NCI-H1436 treated with DMSO at 0.1 percent for 48 hours (cell line): ENCODE data around the gene GPR35.

Source experiments
- DNase-seq: peaks from one replicate; lab custom pipeline; 2025; lab: John Stamatoyannopoulos, UW

The GPR35 gene

DNA sequence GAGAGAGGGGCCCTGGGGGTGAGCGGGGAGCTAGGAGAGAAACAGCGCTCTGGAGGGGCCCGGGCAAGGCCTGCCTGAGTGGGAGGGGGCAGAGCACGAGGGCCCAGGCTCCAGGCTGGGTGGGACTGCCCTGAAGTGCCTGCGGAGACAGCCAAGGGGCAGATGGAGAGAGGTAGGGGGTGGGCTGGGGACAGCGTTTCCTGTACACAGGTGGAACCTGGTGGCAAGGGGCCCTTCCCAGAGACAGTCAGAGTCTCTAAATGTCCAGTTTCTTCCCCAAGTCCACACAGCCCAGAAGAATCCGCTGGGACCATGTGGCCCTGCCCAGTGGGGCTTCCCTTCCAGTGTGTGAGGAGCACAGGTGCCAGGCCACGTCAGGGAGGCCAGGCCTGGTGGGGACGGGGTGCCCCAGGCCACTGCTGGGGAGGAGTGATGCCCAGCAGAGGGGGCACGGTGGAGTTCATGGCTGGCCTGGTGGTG, 1.7 kb upstream of the GPR35 start:
- DNase-seq = no peak

DNA sequence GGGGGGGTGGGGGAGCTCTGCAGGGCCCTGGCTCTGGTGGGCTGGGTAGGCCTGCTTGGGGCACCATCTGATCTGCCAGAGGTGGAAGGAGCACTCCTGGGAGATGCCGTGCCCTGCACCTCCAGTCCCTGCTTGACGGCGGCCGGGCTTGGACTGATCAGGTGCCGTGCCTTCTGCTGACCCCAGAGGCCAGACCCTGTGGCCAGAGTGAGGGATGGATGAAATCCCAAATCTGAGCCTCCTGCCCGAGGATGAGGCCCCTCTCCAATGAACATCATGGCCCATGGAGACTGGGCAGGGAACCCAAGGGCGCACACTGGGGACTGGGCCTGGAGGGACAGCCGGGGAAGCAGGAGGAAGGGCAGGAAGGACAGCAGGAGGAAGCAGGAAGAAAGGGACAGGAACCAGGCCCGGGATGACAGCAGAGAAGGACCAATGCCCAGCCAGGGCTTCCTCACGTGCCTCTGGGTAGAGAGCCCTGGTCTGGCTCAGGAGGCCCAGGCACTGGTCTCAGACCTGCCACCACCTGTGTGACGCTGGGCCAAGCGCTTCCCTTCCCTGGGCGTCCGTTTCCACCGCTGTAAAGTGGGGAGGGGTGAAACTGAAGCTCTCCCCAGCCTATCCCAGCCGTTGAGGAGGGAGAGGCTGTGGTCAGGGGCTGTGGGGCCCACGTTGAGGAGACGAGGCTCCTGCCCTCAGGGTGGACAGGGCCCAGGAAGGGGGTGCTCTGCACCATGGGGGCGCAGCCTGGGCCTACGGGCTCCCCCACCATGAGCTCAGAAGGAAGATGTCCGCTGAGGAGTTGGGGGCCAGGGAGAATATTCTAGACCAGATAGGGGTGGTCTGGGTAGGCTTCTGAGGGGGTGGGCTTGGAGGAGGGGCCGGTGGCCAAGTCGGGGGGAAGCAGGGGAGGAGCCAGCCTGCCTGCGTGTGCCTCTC, 1.0 kb upstream of the GPR35 start:
- no peak for DNase-seq

DNA sequence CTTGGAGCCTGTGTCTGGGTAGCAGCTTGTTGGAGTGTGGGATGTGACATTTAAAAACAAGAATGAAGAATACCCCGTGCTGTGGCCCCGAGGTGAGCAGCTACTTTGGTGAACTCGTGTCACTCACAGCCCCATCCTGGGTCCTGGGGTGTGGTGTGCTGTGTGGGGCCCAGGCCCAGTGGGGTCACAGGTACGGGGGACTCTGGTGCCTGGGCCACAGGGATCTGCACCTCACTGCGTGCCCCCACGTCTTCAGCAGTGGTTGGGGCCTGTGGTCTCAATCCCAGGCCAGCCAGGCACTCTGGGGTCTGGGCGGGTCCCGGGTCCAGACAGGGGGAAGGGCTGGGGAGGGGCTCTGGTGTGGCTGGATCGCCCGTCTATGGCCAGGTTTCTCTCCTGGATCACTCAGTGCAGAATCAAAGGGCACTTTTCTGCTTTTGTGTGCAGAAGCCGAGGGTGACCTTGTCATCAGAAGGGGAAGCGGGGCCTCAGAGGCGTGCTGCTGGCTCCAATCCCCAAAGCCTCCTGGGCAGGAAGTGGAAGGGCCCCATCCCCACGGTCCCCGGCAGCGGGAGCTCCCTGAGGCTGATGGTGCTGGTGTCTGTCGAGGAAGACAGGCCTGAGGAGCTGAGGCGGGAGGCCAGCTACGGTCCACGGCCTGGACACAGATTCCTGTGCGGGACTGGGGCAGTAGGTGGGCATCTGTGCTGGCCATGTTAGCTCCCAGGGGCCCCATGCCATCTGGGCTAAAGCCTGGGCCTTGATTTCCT, 1.4 kb downstream of the GPR35 start:
- no peak for DNase-seq

DNA sequence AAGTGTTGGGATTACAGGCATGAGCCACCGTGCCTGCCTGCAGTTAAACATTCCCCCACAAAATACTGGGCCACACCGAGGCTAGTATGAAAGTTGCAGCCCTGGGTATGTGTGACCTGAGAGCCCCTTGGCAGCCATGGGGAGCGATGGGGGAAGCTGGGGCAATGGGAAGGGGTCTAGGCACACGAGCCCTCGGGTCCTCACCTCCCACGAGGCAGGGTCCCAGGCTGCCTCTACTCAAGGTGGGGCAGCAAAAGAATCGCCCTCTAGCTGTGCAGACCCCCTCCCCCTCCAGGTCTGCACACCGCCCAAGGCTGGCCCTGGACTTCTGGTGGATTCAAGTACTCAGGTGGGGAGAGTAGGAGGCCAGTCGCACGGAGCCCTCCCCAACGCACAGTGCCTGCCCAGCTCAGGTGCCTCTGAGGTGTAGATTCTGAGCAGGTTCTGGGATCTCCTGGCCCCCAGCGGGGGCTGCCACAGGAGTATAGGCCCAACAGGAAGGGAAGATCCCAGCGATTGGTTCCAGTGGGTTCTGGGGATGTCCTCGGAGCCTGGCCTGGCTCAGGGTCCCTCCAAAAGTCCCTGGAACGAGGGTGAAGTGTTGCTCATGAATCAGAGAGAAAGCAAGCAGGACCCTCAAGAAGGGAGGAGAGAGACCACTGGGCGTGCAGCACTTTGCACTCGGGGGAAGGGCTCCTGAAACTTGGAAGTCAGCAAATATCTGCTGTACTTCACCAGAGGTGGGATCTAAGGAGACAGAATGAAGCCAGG, 2.6 kb downstream of the GPR35 start:
- DNase-seq = no peak

DNA sequence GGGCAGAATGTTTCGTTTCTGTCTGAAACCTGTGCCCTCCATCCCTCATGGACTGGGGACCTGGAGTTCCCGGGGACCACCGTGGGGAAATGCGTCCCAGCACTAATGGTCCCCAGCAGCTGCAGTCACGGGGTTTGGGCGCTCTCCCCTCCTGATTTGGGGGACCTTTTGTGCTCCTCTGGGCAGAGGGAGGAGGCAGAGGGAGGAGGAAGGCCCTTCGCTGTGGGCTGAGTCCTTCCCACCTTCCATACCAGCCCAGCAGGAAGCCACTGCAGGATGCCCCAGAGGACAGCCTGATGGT, 3.2 kb downstream of the GPR35 start:
- DNase-seq = no peak

DNA sequence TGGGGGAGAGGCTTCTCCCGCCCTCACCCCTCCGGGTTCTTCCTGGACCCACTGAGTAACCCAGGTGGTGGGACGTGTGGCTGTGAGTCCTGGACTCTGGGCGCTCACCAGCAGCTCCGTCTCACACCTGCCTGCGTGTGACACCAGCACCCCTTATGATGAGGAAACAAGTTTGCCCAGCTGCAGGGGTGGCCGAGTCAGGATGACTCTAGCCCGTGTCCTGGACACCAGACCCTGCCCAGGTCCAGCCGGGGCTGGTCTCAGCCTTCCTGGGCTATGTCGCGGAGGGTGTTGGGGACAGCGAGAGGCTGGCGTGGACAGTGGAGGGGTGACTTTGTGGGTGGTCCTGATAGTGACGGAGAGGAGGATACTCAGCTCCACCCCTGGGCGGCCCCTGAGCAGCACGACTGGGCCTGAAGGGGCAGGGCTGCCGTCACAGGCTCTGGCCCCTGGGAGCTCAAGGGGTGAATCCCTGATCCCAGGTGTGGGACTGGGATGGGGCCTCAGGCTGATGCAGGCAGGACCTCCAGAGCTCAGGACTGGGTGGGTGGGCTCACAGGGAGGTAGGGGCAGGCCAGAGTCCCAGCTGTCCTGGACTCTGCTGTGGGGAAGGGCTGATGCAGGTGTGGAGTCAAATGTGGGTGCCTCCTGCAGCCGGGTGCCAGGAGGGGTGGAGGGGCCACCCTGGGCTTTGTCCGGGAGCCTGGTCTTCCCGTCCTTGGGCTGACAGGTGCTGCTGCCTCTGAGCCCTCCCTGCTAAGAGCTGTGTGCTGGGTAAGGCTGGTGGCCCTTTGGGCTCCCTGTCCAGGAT, 3.7 kb downstream of the GPR35 start:
- no peak for DNase-seq

DNA sequence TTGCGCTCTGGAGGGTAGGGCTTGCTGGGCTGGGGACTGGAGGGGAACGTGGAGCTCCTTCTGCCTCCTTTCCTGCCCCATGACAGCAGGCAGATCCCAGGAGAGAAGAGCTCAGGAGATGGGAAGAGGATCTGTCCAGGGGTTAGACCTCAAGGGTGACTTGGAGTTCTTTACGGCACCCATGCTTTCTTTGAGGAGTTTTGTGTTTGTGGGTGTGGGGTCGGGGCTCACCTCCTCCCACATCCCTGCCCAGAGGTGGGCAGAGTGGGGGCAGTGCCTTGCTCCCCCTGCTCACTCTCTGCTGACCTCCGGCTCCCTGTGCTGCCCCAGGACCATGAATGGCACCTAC, 4.3 kb downstream of the GPR35 start:
- no peak for DNase-seq

DNA sequence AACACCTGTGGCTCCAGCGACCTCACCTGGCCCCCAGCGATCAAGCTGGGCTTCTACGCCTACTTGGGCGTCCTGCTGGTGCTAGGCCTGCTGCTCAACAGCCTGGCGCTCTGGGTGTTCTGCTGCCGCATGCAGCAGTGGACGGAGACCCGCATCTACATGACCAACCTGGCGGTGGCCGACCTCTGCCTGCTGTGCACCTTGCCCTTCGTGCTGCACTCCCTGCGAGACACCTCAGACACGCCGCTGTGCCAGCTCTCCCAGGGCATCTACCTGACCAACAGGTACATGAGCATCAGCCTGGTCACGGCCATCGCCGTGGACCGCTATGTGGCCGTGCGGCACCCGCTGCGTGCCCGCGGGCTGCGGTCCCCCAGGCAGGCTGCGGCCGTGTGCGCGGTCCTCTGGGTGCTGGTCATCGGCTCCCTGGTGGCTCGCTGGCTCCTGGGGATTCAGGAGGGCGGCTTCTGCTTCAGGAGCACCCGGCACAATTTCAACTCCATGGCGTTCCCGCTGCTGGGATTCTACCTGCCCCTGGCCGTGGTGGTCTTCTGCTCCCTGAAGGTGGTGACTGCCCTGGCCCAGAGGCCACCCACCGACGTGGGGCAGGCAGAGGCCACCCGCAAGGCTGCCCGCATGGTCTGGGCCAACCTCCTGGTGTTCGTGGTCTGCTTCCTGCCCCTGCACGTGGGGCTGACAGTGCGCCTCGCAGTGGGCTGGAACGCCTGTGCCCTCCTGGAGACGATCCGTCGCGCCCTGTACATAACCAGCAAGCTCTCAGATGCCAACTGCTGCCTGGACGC, 4.9 kb downstream of the GPR35 start:
- DNase-seq = no peak

DNA sequence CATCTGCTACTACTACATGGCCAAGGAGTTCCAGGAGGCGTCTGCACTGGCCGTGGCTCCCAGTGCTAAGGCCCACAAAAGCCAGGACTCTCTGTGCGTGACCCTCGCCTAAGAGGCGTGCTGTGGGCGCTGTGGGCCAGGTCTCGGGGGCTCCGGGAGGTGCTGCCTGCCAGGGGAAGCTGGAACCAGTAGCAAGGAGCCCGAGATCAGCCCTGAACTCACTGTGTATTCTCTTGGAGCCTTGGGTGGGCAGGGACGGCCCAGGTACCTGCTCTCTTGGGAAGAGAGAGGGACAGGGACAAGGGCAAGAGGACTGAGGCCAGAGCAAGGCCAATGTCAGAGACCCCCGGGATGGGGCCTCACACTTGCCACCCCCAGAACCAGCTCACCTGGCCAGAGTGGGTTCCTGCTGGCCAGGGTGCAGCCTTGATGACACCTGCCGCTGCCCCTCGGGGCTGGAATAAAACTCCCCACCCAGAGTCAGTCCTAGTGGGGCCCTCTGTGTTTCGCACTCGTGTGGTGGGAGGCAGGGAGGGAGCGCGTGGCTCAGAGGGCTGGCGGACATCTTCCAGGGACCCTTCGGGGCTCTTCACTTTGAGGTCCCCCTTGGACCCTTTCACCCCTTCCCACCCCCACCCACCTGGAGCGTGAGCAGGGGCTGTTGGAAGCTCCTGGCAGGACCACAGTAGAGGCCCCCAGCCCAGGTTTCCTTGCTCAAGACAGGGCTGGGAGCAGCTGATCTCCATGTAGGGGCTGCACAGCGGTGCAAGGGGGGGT, 5.7 kb downstream of the GPR35 start:
- no peak for DNase-seq

DNA sequence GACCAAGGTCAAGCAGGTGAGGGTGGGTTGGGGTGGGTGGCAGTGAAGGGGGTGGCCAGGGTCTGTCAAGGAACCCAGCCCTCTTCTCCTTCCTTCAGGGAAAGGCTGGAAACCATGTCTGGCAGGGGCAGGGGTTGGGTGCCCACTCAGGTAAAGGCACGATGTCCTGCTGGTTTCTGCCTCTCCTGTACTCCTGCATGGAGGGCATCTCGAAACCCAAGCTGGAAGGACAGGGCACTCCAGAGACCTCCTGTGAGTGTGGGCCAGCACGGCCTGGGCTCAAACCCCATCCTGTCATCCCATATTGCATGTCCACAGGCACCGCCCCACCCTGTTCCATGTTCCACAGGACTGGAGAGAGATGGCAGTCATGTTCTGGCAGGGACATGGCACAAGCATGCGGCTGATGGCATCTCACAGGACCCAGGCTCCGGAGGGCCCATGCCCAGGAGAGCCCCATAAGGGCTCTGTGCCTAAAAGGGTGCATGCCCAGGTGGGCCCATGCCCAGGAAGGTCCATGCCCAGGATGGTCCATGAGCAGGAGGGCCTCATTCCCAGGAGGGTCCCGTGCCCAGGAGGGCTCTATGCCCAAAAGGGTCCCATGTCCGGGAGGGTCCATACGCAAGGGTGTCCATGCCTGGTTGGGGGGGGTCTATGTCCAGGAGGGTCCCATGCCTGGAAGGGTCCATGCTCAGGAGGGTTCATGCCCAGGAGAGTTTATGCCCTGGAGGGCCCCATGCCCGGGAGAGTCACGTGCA, 6.4 kb downstream of the GPR35 start:
- no peak for DNase-seq

DNA sequence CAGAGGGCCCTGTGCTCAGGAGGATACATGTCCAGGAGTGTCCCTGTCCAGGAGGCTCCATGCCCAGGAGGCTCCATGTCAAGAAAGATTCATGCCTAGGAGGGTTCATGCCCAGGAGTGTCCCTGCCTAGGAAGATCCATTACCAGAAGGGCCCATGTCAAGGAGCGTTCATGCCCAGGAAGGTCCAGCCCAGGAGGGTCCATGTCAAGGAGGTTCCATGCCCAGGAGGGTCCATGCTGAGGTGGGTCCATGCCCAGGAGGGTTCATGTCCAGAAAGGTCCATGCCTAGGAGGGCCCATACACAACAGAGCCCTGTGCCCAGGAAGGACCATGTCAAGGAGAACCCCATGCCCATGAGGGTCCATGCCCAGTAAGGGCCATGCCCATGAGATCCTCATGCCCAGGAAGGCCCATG, 7.0 kb downstream of the GPR35 start:
- no peak for DNase-seq

DNA sequence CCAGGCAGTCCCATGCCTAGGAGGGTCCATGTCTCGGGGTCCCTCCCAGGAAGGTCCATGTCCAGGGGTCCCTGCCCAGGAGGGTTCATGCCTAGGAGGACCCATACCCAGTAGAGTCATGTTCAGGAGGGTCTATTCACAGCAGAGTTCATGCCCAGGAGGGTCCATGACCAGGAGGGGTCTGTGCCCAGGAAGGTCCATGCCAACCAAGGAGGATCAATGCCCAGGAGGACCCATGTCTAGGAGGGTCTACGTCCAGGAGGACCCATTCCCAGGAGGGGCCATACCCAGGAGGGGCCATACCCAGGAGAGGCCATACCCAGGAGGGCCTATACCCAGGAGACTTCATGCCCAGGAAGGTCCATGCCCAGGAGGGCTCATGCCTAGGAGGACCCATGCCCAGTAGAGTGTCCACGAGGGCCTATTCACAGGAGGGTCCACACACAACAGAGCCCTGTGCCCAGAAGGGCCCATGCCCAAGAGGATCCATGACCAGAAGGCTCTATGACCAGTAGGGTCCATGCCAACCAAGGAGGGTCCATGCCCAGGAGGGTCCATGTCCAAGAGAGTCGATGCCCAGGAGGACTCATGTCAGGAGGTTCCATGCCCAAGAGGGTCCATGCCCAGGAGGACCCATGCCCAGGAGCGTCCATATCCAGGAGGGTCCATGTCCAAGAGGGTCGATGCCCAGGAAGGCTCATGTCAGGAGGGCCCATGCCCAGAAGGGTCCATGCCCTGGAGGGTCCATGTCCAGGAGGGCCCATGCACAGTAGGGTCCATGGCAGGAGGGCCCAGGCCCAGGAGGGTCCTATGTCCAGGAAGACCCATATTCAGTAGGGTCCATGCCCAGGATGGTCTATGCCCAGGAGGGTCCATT, 10.1 kb downstream of the GPR35 start:
- DNase-seq = no peak

DNA sequence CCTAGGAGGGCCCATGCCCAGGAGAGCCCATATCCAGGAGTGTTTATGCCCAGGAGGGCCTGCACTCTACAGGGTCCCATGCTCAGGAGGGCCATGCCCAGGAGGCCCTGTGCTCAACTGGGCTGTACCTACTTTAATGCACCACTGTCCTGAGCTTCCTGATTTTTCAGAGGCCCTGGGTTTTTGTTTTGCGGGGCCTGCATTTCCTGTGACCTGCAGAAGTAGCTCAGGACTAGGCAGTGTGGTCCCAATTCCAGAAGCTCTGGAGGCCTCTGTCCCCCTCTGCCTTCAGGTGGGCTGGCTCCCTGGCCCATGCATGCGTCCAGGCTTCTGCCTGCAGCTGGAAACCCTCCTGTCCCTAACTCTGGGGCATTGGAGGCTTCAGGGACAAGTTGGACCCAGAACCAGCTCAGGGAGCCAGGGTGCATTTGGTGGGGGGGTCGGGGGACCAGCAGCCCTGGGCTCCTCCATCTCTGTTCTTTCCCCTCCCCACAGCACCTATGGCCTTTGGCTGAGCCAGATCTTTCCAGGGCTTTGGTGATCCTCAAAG, 10.8 kb downstream of the GPR35 start:
- DNase-seq = no peak

DNA sequence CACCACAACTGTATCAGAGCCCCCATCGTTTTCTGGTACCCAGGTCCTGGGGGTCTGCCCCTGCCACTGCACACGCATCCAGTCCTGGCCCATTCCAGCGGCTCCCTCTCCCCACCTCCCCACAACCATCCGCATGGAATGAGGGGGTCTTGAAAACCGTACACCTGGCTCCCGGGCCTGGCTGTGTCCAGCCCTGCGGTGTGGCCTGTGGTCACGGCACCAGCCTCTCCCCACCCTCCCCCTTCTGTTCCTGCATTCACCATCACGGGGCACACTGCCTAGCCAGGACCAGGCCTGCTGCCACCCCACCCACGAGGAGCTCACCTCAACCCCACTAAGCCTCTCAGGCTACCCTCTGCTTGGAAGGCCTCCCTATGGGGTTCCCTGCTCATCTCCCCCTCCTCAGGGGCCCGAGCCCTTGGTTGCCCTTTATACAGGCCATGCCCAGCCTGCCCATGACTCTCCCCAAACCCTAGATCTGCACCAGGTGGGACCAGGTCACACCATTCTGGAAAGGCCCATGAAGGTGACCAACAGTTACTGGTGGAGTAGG, 11.4 kb downstream of the GPR35 start:
- no peak for DNase-seq

DNA sequence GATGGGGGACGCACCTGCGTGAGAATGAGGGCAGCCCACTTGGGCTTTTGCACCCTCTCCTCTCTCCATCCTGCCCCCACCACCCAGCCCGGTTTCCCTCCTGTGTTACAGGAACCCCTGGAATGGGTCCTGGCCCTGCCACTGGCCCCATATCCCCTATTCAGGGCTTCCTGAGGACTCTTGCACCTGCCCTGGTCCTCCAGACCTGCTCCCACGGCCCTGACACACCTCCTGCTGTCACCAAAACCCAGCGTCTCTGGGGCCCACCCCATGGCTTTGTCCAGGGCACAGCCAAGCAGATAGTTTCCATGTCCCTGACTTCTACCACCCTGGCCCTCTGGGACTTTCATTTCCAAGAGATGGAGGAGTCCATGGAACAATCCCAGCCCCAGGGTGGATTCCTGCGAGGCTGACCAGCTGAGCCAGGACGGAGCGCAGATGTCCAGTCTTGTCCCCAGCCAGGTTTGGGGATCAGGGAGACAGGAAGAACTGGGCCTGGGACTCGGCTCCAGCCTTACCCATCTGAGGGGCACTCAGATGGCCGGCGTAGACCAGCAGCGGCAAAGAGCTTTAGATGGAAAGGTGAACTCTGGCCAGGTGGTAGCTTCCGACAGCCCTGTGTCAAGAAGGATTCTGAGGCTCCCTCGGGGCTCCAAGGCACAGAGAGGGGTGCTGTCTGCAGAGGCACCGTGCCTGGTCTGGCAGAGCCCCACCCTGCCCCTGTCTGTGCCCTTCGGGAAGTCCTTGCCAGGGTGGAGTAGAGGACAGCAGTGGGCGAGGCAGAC, 12.0 kb downstream of the GPR35 start:
- DNase-seq = no peak

DNA sequence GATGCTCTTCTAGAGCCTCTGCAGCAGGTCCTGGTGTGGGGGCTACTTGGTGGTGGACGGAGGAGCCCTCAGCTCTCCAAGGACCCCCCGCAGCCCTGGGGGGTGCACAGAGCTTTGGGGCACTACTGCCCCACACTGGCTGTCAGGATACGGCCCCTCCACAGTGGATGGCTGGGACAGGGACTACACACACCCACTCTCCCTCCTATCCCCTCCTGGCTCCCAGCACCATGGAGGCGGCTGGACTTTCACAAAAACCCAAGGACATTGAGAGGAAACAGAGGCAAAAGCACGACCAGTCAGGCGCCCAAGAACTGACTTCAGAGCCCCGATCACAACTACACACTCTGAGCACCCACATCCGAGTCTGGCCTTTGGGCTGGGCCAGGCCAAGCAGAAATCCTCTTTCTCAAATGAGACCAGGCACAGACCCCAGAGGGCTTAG, 12.6 kb downstream of the GPR35 start:
- no peak for DNase-seq
